GM18499 (cell line): ENCODE data around the gene ASIC3.

Experiments used
- ATAC-seq: cut with Tn5 transposase; IDR thresholded peaks from one replicate; pipeline ENCODE4 v1.9.1; 2021; ENCODE audit warnings: moderate number of reproducible peaks; ENCODE audit not compliant: insufficient read depth, unreplicated experiment

Gene ASIC3

GRCh38 chr7:151068069-151068773, 19.9 kb downstream of the ASIC3 start:
- ATAC-seq = no peak

DNA sequence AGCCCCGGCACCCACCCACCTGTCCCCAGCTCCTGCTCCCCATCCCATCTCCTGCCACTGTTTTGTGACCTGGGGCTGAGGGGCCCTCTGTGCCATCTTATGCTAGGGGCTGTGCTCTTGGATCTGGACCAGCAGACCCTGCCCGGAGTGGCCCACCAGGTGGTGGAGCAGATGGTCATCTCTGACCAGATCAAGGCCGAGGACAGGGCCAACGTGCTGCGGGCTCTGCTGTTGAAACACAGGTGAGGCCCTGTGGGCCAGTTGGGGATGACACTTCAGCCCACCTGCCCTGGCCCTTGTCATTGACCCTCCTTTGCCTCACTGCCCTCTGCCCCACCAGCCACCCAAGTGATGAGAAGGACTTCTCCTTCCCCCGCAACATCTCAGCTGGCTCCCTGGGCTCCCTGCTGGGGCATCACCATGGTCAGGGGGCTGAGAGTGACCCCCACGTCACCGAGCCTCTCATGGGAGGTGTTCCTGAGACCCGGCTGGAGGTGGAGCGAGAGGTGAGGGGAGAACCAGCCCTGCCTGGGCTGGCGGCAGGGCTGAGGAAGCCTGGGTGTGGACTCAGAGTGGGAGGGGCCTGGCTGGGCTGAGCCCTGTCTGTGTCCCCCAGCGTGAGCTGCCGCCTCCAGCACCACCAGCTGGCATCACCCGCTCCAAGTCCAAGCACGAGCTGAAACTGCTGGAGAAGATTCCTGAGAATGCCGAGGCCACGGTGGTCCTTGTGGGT, 21.7 kb downstream of the ASIC3 start:
- ATAC-seq = no peak

GRCh38 chr7:151070574-151070960, 22.2 kb downstream of the ASIC3 start:
- ATAC-seq = no peak

GRCh38 chr7:151071032-151071866, 22.9 kb downstream of the ASIC3 start:
- no peak for ATAC-seq

DNA sequence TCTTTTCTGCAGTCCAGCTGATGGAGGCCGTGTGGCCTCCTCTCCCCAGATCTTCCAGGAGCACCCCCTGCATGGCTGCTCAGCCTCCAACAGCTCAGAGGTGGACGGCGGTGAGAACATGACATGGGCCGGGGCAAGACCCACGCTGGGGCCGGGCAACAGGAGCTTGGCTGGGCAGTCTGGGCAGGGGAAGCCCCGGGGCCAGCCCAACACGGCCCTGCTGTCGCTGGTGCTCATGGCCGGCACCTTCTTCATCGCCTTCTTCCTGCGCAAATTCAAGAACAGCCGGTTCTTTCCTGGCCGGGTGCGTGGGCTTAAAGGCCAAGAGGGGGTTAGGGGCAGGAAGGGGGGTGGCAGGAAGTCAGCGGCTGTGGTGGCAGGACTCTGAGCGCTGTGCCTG, 25.7 kb downstream of the ASIC3 start:
- ATAC-seq = no peak

DNA sequence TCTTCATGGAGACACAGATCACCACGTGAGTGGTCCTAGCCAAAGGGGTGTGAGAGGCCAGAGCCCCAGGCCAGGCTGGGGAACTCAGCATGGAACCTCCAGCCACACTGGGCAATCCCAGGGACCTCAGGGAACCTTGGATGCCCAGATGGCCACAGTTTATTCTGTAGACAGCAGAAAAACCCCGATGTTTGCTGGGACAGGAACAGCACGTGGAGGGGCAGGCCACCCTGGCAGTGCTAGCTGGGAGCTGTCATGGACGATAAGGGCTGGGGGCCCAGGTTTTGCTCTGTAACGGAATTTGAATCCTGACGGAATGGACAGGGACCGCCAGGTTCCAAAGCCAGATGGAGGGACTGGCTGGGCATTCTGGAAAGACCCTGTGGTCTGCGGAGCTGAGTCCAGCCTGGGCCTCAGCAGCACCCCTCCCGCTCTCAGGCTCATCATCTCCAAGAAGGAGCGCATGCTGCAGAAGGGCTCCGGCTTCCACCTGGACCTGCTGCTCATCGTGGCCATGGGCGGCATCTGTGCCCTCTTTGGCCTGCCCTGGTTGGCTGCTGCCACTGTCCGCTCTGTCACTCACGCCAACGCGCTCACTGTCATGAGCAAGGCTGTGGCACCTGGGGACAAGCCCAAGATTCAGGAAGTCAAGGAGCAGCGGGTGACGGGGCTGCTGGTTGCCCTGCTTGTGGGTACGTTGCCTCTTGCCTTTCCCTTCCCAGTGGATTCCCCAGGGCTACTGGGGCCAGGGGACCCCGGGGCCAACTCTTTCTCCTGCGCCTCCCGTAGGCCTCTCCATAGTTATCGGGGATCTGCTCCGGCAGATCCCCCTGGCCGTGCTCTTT, 26.7 kb downstream of the ASIC3 start:
- ATAC-seq = no peak

GRCh38 chr7:151075662-151075971, 27.3 kb downstream of the ASIC3 start:
- ATAC-seq = no peak

DNA sequence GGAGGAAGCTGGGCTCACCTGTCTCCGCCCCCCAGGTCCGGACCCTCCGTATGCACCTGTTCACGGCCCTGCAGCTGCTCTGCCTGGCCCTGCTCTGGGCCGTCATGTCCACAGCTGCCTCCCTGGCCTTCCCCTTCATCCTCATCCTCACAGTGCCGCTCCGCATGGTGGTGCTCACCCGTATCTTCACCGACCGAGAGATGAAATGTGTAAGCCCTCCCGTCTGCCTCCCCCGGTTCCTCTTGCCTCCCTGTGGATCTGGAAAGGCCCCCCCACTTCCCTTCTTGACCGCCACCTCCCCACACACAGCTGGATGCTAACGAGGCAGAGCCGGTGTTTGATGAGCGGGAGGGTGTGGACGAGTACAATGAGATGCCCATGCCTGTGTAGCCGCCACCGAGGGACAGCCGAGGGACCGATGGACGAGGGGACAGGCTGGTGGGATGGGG, 27.7 kb downstream of the ASIC3 start:
- ATAC-seq = no peak

- ATAC-seq = no peak
These were observed 28.8 kb downstream of the ASIC3 start for GRCh38 chr7:151076863-151077704.

- no peak for ATAC-seq
These were observed 29.4 kb downstream of the ASIC3 start for GRCh38 chr7:151077705-151078232.

DNA sequence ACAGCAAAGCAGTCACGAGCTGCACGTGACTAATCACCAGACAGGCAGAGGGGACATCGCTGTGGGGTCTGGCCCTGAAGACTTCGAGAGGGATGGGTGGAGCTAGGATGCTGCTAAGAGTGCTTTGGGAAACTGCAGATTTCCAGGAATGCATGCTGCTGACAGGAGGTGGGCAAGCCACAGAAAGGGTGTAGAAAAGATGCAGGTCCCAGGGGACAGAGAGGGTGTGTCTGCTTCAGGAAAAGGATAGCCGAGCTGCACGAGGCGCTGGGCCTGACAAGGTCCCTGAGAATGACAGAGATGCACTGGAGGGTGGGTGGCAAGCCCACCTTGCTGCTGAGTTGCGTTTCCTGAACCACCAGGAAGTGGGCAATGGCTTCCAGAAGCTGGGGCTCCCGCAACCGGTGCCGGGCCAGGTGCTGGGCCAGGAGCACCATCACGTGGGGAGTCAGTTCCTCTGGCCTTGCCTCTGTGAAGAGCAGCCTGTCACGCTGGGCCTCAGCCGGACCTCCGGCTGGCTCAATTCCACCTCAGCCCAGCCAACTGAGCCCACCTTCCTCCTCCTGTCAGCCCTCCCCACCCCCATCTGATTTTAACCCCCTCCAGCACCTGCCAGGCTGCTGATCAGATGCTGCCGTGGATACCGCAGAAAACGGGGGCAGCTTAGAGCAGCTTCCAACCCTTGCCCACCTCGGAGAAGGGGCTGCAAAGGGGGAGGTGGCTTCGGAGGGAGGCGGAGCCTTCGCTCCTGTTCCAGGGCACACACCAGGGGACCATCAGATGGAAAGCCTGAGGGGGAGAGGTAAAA, 30.1 kb downstream of the ASIC3 start:
- ATAC-seq = no peak

- no peak for ATAC-seq
These were observed 31.0 kb downstream of the ASIC3 start for GRCh38 chr7:151079199-151079910.

GRCh38 chr7:151080067-151080521, 31.8 kb downstream of the ASIC3 start:
- ATAC-seq = no peak

- ATAC-seq = no peak
These were observed 32.3 kb downstream of the ASIC3 start, which contains the start of gene FASTK for GRCh38 chr7:151080522-151081169. Gene FASTK, minus strand, starts transcription at chr7:151080809. Its CDS starts 43 bp downstream, at chr7:151080766.

- ATAC-seq = no peak
These were observed 33.1 kb downstream of the ASIC3 start for GRCh38 chr7:151081170-151082101.
